ES-I3 (cell line): ENCODE results near the gene DDX28.
"Not testable (repeated sequence)": the region's sequence is repeated elsewhere in the genome, so short reads cannot be mapped to it uniquely, and the experiment has no call there.

Experiments used
- H3K36me3 ChIP-seq: 2 replicates; pipeline ENCODE4 v1.6.1; 2013; ENCODE audit warnings: mild to moderate bottlenecking, low read length, control low read depth, moderate library complexity; ENCODE audit not compliant: insufficient read depth
- H3K4me1 ChIP-seq: 2 replicates; pipeline ENCODE4 v1.6.1; 2013; ENCODE audit warnings: mild to moderate bottlenecking, control low read depth, low read length; ENCODE audit not compliant: insufficient read depth
- H3K9ac ChIP-seq: 2 replicates; pipeline ENCODE4 v1.6.1; 2013; ENCODE audit warnings: low read depth, mild to moderate bottlenecking, low read length, moderate library complexity
- H3K9me3 ChIP-seq: 2 replicates; pipeline ENCODE4 v1.6.1; 2013; ENCODE audit warnings: mild to moderate bottlenecking, low read length, moderate library complexity; ENCODE audit not compliant: control insufficient read depth, insufficient read depth

The DDX28 gene

DNA sequence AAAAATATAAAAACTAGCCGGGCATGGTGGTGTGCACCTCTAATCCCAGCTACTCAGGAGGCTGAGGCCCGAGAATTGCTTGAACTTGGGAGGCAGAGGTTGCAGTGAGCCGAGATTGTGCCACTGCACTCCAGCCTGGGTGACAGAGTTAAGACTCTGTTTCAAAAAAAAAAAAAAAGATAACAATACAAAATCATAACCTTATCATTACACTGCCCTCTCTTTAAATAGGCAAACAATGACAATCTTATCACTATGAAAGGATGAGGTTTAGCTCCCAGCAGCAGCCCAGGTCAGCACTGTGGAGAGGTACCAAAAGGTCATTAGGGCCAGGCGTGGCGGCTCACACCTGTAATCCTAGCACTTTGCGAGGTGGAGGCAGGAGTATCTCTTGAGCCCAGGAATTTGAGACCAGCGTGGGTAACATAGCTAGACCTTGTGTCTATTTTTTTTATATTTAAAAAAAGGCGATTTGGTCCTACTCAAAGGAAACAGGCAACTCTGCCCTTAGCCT, 3.8 kb downstream of the DDX28 start:
- Histone ChIP-seq H3K4me1 (peaks cover 7% of the 10 kb centered on the region), H3K9ac (no peak overlapping the region), H3K36me3 (no peaks in the 10 kb centered on the region; the same call in 1 of the 2 replicates), H3K9me3 (no peaks in the 10 kb centered on the region)

DNA sequence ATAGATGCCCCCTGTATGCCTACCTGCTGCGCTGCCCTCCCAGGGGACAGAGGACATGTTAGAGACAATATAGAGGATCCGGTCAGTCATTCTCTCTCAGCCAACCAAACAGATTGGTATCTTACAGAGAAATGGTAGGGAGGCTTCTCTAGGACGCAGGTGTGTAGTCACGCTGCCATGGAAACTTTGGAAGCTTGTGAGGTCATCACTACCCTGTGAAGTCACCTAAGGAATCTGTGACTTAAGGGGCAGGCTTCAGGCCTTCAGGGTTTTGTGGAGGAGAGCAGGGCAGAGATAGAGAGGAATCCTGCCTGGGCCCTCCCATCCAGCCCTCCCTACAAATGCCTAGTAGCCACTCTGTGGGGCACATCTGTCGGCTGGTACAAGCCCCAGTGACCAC, 7.4 kb downstream of the DDX28 start, which contains the start of gene DPEP2NB:
TSS of gene DPEP2NB (minus strand) at position 231 of the 400 bp plus-strand sequence. CDS start at position 90, 141 bp downstream.
- Histone ChIP-seq H3K36me3 (no peaks in the 10 kb centered on the region), H3K9me3 (no peaks in the 10 kb centered on the region), H3K4me1 (no peaks in the 10 kb centered on the region), H3K9ac (no peak within 1 kb of the TSS)

DNA sequence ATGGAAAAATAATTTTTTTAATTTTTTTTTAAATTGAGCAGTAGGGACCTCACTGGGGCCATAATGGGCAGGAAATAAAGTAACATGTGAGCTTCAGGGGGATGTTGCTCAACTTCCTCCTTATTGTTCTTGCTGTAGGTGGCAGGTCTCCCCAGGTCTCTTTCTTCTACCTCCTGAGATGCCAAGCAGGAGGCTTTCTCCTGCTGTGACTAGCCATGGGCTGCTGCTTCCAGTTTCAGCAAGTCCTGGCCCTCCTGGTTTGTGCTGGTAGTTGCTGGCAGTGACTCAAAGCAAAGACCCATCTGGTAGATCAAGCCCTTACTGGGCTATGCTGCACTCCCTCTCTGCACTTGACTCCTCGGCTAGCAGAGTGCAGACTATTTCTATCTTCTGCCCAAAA, 9.6 kb downstream of the DDX28 start:
- H3K9me3 ChIP-seq, result no peaks in the 10 kb centered on the region
- no peak overlapping the region for H3K9ac ChIP-seq
- H3K36me3 ChIP-seq, result no peaks in the 10 kb centered on the region
- H3K4me1 ChIP-seq, result peaks cover 5% of the 10 kb centered on the region

DNA sequence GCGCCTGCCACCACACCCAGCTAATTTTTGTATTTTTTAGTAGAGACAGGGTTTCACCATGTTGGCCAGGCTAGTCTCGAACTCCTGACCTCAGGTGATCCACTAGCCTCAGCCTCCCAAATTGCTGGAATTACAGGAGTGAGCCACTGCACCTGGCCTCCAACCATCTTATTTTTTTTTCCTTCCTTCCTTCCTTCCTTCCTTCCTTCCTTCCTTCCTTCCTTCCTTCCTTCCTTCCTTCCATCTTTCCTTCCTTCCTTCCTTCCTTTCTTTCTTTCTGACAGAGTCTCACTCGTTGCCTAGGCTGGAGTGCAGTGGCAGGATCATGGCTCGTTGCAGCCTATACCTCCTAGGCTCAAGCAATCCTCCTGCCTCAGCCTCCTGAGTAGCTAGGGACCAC, 13.2 kb downstream of the DDX28 start:
- H3K9me3 ChIP-seq, H3K9ac ChIP-seq, H3K36me3 ChIP-seq, H3K4me1 ChIP-seq: not testable (repeated sequence)

DNA sequence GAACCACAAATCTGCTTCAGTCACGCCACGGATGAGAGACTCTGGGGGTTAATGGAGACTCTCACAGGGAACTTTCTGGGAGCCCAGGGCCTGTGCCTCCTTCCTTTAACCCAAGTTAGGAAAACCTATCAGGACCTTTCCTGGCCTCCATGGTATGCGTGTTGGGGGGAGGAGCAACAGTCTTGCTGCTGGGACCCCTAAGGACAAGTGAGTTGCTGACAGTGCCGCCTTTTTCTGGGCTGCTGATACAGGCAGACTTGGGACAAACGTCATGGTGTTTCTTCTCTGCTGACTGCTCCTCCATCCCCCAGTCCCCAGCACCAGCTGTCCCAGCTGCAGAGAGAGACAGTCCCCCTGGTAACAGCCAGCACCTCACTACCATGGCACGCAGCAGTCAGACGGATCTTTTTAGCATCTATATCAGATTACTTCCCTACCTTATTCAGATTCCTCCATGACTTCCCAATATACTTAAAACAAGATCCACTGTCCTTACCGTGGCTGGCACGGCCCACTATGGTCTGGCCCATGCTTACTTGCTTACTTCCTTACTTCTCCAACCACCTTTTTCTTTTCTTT, 13.8 kb downstream of the DDX28 start:
- H3K9ac ChIP-seq, result no peak overlapping the region
- peaks cover 9% of the 10 kb centered on the region for H3K4me1 ChIP-seq
- no peaks in the 10 kb centered on the region for H3K36me3 ChIP-seq
- H3K9me3 ChIP-seq, result no peaks in the 10 kb centered on the region

DNA sequence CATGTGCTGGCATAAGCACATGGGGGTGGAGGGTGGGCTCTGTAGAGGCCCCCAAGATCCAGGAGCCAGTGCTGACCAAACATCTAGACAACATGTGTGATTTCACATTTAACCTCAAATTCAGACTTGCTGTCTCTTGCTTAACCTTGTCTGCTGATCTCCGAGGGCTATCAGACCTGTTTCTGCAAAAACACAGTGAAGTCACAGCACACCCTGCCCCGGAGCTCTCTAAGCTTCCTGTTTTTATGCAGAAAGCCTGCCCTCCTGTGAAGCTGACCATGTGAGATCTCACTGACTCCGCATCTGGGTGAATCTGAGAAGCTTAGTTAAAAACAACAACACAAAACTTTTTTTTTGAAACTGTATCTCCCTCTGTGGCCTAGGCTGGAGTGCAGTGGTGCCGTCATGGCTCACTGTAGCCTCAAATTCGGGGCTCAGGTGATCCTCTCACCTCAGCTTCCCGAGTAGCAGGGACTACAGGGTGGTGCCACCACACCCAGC, 17.2 kb downstream of the DDX28 start:
- H3K36me3 ChIP-seq, result no peaks in the 10 kb centered on the region
- H3K4me1 ChIP-seq, result peaks cover 9% of the 10 kb centered on the region
- no peak overlapping the region for H3K9ac ChIP-seq
- no peaks in the 10 kb centered on the region for H3K9me3 ChIP-seq

DNA sequence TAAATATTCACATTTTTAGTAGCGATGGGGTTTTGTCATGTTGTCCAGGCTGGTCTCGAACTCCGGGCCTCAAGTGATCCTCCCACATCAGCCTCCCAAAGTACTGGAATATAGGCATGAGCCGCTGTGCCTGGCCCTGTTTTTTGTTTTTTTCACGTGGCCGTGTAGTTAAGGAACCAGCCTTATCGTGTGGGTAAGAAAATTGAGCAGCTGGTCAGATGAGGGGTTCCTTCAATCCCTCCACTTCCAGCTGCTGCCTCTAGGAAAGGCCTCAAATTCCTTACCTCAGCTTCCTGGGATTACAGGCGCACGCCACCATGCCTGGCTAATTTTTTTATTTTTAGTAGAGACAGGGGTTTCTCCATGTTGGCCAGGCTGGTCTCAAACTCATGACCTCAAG, 17.8 kb downstream of the DDX28 start:
- Histone ChIP-seq H3K9me3 (no peaks in the 10 kb centered on the region), H3K4me1 (peaks cover 9% of the 10 kb centered on the region), H3K36me3 (no peaks in the 10 kb centered on the region), H3K9ac (no peak overlapping the region)

DNA sequence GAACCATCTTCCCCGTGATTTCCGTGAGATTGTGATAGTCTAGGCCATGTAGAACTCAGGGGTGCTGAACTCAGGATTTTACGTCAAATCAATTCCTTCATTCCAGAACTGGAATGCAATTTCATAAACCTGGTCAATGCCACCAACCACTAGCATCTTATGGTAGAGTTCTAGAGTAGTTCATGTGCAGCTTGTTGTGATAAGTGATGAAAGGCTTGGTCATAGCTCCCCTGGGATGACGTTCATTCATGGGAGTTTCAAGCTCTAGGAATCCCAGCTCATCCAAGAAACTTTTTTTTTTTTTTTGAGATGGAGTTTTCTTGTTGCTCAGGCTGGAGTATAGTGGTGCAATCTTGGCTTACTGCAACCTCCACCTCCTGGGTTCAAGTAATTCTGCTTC, 20.0 kb downstream of the DDX28 start:
- H3K36me3 ChIP-seq, result no peaks in the 10 kb centered on the region
- no peaks in the 10 kb centered on the region for H3K9me3 ChIP-seq
- H3K4me1 ChIP-seq, result peaks cover 4% of the 10 kb centered on the region; the same call in 1 of the 2 replicates
- no peak overlapping the region for H3K9ac ChIP-seq

DNA sequence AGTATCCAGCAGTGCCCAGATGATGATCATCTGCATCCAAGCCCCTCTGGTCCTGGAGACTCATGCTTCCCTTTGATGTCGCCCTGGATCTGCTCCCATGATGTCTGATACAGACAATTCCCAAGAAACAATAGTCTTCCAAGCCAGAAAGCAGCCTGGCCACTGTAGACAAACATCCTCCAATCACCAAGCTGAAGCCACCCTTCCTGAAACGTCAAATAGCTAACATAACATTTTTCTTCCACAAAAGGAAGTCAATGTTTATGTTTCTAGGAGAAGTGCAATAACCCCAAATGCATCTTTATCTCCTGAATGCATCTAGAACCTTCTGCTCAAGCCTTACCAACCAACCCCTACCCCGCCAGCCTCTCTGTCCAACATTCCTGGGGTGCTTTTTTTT, 22.6 kb downstream of the DDX28 start:
- Histone ChIP-seq H3K9ac (no peak overlapping the region), H3K4me1 (peaks cover under 1% of the 10 kb centered on the region; the same call in 1 of the 2 replicates), H3K36me3 (no peaks in the 10 kb centered on the region), H3K9me3 (no peaks in the 10 kb centered on the region)

DNA sequence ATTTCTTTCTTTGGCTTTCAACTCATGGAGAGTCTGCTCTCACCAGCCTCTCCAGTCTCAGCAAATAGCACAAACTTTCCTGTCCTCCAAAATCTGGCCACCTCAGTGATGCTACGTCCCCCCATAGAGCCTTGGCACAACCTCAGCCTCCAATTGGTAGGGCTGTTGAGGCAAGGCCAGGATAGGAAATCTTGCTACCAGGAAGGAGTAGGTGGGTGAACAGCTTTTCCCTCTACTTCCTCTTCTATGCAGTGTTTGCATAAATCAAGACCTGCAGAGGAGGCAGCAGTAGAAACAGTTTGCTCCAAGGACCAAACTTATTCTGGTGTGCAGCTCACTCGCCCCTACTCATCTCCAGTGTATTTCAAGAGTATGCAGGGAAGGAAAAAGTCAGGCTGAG, 23.0 kb downstream of the DDX28 start:
- H3K36me3 ChIP-seq, result no peaks in the 10 kb centered on the region
- no peaks in the 10 kb centered on the region for H3K9me3 ChIP-seq
- no peaks in the 10 kb centered on the region; the same call in 1 of the 2 replicates for H3K4me1 ChIP-seq
- H3K9ac ChIP-seq, result no peak overlapping the region

DNA sequence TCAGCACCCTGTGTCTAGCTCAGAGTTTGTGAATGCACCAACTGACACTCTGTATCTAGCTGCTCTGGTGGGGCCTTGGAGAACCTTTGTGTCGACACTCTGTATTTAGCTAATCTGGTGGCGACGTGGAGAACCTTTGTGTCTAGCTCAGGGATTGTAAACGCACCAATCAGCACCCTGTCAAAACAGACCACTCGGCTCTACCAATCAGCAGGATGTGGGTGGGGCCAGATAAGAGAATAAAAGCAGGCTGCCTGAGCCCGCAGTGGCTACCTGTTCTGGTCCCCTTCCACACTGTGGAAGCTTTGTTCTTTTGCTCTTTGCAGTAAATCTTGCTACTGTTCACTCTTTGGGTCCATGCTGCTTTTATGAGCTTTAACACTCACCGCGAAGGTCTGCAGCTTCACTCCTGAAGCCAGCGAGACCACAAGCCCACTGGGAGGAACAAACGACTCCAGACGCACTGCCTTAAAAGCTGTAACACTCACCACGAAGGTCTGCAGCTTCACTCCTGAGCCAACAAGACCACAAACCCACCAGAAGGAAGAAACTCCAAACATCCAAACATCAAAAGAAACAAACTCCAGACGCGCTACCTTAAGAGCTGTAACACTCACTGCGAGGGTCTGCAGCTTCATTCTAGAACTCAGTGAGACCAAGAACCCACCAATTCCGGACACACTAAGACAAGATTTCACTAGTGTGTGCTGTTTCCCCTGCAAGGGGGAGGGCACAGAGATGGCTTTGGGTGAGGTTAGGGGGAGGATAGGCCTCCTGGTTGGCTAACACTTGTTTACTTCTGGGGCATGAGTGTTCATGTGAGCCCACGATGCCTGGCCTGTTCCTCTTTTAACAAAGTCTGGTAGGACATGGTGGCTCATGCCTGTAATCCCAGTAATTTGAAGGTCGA, 24.0 kb downstream of the DDX28 start, which contains the start of gene DPEP2:
TSS of gene DPEP2 (minus strand) at position 706 of the 910 bp plus-strand sequence. CDS start 6,272 bp downstream, outside the sequence.
- not testable (repeated sequence) for H3K9me3 ChIP-seq, H3K9ac ChIP-seq, H3K4me1 ChIP-seq, H3K36me3 ChIP-seq

DNA sequence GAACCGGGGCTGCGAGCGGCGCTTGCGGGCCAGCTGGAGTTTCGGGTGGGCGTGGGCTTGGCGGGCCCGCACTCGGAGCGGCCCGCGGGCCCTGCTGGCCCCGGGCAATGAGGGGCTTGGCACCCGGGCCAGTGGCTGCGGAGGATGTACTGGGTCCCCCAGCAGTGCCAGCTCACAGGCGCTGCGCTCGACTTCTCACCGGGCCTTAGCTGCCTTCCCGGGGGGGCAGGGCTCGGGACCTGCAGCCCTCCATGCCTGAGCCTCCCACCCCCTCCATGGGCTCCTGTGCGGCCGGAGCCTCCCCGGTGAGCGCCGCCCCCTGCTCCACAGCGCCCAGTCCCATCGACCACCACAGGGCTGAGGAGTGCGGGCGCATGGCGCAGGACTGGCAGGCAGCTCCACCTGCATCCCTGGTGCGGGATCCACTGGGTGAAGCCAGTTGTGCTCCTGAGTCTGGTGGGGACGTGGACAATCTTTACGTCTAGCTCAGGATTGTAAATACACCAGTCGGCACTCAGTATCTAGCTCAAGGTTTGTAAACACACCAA, 24.7 kb downstream of the DDX28 start:
- H3K9ac ChIP-seq, H3K36me3 ChIP-seq, H3K9me3 ChIP-seq, H3K4me1 ChIP-seq: not testable (repeated sequence)

DNA sequence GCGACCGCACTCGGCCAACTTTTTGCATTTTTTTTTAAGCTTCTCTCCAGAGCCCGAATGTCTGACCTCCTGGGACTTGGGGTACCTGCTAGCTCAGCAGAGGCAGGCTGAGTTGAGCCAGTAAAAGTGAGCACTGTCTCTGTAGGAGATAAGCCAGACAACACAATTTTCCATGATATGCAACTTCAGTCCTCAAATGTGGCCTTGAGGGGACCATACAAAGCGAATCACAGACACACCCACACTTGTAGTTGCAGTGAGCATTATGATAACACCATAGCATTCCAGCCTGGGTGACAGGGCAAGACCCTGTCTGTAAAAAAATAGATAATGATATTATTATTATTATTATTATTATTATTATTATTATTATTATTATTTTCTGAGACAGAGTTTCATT, 26.4 kb downstream of the DDX28 start:
- Histone ChIP-seq H3K4me1 (peaks cover 3% of the 10 kb centered on the region; the same call in 1 of the 2 replicates), H3K9ac (no peak overlapping the region), H3K9me3 (no peaks in the 10 kb centered on the region), H3K36me3 (no peaks in the 10 kb centered on the region)

DNA sequence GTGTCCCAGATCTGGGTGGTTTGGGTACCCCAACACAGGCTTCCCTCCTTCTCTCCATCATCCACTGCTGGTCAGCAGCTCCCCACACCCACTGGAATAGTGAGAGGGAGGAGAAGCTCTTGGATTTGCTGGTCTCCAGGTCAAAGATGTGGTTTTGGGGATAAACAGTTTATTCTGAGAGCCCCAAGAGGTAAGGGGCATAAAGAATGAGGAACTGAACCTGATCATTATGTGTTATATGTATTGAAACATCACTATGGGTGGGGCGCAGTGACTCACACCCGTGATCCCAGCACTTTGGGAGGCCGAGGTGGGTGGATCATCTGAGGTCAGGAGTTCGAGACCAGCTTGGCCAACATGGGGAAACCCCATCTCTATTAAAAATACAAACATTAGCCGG, 27.6 kb downstream of the DDX28 start:
- Histone ChIP-seq H3K4me1 (peaks cover 3% of the 10 kb centered on the region; the same call in 1 of the 2 replicates), H3K9ac (no peak overlapping the region), H3K9me3 (no peaks in the 10 kb centered on the region), H3K36me3 (no peaks in the 10 kb centered on the region)
